ENCODE data around the gene EPSTI1.
"Not testable (repeated sequence)": the region's sequence is repeated elsewhere in the genome, so short reads cannot be mapped to it uniquely, and the experiment has no call there.

EPSTI1 gene

GRCh38 chr13:42883771-42884467 lies 108.1 kb downstream of the EPSTI1 start:
- no peak for DNase-seq

- DNase-seq: no peak
Observed at GRCh38 chr13:42883142-42883541, 108.9 kb downstream of the EPSTI1 start.

DNA sequence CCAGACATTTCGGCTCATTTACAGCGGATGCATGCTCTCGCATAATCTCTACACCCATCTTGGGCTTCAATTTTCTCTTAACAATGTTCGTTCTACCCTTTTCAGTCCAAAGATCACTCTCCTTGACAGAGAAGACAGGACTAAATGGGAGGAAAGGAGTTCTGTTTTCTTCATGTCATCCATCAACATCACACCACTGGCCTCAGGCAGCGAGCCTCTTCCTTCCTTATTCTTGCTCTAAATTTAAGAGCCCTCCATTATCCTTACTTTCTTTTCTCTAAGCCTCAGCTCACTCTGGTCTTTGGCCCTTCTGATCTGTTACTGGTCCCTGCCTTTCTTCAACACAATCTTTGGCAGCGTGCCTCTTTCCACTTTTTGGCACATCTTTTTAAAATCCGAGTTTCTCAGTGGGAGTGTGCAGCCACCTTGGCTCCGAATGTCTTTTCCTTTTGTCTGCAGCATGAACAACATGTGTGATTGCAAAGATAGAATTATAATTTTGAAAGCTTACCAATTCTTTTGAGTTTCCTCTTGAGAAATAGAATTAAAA lies 111.9 kb downstream of the EPSTI1 start:
- no peak for DNase-seq

DNA sequence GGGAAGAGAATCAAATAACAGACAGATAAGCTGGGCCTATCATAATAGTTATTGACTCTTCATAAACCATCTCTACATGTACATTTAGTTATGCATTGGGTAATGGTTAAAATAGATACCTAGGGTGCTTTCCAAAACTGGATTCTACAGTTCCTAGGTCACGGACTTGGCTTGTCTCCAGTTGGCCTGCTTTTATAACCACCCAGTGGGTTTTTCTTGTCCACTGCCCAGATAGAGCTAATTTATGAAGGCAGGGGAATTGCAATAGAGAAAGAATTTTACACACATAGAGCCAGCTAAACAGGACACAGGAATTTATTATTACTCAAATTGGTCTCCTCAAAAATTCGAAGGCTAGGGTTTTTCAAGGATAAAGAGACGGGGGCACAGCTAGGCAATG lies 113.3 kb downstream of the EPSTI1 start:
- DNase-seq: no peak

DNA sequence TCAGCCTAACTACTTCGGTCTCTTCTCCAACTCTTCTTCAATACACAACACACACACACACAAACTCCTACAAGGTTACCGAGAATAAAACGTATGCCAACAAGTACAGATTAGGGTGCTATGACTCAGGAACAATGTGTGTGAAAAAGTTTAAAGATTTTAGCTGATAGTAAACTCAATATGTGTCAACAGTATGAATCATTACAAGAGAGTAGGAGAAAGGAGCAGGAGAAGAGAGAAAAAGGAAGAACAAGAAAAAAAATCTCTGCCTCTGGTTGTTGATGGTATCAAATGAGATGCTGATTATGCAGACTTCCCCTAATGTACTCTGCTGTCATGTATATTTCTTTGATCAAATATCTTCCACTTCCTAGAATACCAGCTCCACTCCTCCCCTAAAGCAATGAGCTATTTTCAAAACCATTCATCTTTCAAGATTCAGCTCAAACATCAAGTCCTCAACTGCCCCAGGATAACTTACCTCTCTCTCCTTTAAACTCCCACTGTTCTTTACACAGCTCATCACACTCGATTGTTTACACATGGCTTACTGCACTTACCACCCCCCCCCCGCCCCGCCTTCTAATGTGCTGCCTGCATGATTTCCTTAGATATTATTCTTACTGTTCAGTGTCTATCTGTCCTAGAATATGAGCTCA lies 115.0 kb downstream of the EPSTI1 start:
- no peak for DNase-seq

DNA sequence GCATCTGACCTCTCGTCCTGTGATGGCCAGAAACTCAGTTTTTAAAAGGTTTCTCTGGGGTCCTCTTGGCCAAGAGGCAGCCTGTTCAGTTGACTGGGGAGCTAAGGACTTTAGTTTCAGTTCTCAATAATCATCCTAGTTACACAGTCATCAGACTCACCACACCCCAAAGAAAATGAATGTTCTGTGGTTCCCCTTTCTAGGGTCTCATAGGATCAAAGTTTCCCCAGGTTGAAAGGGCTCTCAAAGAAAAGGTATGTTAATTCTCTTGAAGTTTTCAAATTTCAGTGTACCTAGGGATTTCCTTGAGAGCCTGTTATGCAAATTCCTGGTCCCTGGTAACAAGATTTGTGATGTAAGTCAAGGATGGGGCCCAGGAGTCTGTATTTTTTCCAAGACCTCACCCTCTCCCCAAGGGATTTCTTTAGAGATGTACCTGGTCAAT lies 115.7 kb downstream of the EPSTI1 start:
- DNase-seq: no peak

DNA sequence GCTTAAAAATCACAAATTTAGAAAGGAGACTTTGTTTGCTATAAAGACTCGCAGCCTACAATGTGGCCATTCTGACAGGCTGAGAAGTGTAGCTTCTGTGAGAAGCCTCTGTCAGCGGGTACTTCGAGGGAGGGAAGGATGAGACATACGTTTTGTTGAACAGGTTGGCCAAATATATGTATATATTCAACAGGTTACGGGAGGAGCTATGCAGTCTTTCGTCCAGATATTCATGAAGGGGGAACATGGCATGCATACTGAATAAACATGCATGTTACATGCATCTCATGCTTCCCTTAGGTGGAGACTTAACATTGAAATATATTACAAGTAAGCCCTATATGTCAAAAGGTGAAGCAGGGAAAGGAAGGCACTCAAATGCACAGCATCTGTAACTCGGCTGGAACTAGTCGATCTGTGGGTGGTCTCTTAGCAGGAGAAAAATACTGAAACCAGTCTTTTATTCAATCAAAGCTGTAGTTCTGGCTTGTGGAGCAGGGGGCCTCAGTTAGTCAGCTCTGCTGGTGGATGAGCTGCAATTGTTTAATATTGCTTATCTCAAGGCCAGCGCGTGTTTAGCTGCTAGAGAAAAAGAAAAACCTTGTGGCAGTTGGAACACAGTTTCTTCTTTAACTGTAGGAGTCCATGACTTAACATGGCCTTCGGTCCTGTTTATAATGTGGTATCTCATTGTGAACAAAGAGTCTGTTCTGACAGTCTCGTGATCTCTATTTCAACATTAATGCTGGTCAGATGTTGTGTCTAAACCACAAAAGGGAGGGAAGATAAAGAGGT lies 116.4 kb downstream of the EPSTI1 start:
- DNase-seq: no peak

DNA sequence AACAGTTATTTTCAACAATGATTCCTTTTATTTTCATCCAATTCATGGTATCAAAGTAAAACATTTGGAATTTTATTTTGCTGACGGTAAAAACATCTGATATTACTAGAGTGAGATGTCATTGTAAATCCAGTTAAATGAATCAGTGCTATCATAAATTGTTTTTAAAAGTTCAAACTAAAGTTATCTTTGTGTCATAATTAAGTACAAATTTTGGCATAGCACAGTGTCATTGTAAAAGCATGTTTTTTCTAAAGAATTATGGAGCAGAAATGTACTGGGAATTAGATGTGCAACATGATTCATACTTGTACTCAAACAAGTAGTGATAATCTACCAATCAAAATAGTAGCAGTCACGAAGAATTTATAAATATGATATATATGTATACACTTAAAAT lies 117.8 kb downstream of the EPSTI1 start:
- DNase-seq: no peak

DNA sequence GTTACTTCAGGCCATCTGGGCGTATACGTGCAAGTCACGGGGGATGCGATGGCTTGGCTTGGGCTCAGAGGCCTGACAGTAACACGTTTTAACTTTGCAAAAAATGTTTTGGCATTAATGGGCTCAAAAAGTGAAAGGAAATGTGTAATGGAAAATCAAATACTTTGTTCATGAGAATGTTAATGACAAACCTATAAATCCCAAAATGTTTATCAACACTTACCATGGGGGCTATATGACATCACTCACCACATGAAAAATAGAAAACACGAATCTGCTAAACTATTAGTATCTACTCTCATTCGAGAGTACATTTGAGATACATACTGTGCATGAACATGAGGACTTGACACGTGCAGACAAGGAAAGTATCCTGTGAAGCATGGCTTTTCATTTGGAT lies 119.0 kb downstream of the EPSTI1 start:
- DNase-seq: no peak

- no peak for DNase-seq
Observed at GRCh38 chr13:42867232-42867631, 124.8 kb downstream of the EPSTI1 start.

DNA sequence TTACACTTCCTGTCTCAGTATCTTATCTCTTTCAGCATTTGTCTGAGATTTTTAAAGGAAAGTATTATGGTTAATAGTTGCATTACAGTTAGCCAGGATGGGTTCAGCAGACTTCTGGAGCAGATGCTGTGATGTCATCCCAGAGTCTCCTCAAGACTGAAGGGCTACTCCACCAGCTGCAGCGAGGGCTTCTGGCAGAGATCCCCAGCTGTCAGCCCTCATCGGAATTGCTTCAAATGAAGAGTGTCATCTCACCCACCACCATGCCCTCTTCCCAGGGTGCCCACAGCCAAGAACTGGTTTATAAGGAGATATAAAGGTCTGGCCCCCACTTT lies 126.3 kb downstream of the EPSTI1 start:
- DNase-seq: no peak

DNA sequence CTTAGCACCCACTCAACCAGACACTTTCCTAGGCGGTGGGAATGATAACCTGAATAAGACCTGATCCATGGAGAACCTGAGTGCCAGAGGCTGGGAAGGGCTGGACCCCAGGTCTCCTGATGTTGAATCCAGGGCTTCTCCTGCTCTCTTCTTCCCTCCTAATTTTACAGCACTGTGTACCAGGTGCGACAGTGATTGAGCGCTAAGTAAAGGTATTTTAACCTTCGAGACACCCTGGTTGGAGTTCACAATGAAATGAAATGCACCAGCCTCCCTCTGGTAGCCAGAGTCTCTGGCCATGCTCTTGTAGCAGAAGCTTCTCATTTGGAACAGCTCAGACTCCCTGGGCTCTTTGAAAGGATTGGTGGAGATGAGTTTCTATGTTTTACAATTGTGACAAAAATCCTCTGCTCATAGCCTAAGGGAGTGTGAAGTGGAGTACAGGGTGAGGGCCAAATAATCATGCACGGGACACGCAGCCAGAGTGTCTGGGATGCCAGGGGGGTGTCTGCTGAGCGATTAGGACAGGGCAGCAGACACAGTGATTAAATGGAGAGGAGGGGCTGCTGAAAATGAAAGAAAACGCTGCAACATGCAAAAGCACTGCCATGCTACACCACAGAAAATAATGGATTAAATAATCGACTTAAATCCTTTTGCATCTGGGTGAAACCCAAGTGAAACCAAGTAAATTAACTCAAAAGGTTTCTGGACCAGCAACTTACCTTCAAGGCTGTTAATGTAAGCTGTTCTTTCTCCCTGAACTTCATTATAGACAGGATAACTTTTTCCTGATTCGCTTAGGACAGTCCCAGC lies 126.9 kb downstream of the EPSTI1 start:
- no peak for DNase-seq

DNA sequence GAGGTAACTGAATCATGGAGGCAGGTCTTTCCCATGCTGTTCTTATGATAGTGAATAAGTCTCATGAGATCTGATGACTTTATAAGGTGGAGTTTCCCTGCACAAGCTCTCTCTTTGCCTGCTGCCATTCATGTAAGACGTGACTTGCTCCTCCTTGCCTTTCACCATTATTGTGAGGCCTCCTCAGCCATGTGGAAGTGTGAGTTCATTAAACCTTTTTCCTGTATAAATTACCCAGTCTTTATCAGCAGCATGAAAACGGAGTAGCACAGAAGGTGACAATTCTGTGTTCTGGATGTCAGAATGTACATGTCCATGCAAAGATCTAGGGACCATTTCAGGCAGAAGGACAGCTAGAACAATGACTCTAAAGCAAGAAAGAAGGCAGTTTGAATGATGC lies 129.7 kb downstream of the EPSTI1 start:
- DNase-seq: not testable (repeated sequence)

DNA sequence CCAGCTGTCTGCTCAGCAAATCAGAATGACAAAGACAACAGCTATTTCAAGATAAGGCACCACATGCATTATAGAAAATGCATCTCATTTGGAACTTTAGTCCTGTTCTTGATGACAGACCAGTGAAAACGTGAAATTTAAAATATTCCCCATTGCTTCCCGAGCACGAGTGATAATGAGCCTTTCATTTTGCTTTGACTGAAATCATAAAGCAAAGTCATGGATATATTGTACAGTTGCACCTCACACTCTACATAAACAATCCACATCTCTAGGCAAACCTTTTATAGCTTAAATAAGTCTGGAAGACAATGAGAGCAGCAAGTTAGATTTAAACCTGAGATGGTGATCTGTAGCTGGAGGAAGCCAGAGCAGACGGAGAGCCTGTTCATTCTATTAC lies 131.6 kb downstream of the EPSTI1 start:
- DNase-seq: no peak

- DNase-seq: no peak
Observed at GRCh38 chr13:42859760-42860159, 132.3 kb downstream of the EPSTI1 start.

DNA sequence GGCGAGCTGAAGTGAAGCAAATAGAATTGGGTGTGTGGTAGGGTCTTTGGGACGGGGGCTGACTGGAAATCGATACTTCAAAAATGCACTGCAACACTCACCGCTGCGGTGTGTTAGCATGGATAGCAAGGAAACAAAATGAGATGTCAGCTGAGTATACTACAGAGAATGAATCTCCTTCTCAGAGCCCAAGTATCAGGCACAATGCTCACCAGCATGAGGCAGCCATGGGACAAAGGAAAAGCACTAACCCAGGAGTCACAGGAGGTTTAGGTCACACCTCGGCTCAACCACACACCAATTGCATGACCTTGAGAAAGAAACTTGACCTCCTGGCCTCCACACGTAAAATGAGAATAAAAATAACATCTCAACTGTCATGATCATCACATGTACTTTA lies 136.6 kb downstream of the EPSTI1 start:
- no peak for DNase-seq

DNA sequence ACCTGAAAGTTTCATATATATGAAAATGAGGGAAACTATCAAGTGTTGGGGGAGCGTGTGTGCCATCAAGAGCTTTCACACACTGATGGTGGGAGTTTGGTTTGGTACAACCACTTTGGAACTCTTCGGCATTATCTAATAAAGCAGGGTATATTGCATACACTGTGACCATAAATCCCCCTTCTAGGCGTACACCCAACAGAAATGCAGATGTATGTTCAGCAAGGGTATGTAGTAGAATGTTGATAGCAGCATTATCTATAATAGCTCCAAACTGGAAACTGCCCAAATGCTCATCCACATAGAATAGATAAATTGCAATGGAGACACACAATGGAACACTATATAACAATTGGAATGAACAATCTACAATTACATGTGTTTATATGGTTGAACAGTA lies 139.9 kb downstream of the EPSTI1 start:
- DNase-seq: no peak

GRCh38 chr13:42849200-42849599 lies 142.8 kb downstream of the EPSTI1 start:
- DNase-seq: no peak

- no peak for DNase-seq
Observed at GRCh38 chr13:42847891-42848663, 144.0 kb downstream of the EPSTI1 start.

GRCh38 chr13:42836930-42837690 lies 154.9 kb downstream of the EPSTI1 start:
- DNase-seq: no peak
